ENCODE results near the gene CFAP54.

DNA sequence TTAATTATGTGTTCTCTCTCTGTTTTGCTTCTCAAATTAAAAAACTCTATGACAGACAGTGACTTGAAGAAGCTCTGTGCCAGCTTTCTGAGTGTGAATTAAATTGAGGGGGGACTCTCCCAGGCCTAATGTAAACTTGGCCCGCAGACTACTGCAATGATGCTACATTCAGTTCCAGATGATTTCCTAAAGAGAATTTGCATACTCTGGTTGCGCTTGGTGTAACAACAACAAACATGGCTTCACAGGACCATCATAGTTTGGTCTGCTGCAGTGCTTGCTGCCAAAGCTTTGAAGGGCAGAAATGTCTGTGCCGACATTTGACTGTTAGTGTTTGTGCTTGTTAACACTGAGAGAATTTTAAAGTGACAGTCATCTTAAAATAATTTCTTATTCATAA lies 25.0 kb downstream of the CFAP54 start:
- TF ChIP-seq POLR2A (IDR thresholded peaks at IDR 0.05; ENCODE audit: low read depth, low read length) (no peak), POLR2AphosphoS5 (IDR thresholded peaks at IDR 0.05; ENCODE audit: low read depth, low read length) (no peak), TAF1 (IDR thresholded peaks at IDR 0.05; ENCODE audit: low read depth, low read length) (no peak), POU2F2 (IDR thresholded peaks at IDR 0.05; ENCODE audit: low read depth, low read length) (peak; percentile 98), SPI1 (IDR thresholded peaks at IDR 0.05; ENCODE audit: low read depth, low read length) (no peak)

Measured in GM12891 (cell line).